Activated T-helper 1 cell treated with anti-CD3 and anti-CD28 coated beads, Interleukin-12 subunit alpha, Interleukin-12 subunit beta, Interleukin-2, Interleukin-4 antibody, amounts not matched to agents 30 ng/mL and 10 ng/mL and 1 ng/mL, durations not matched to agents 14 hours and 24 hours and 36 hours (primary cell): ENCODE measurements around the gene NRXN3. TPM values are rescaled to one million over a fixed set of nuclear protein-coding genes. Genes with fewer than 3 reads are reported as not detected.

Experiments
- DNase-seq: peaks from one replicate; pipeline ENCODE4 v3.0.0; 2021; ENCODE audit warnings: low spot score
- H3K27ac Mint-ChIP-seq: one replicate; pipeline ENCODE4 v1.8.0; 2021; ENCODE audit warnings: mild to moderate bottlenecking, mixed read lengths
- H3K27me3 Mint-ChIP-seq: one replicate; pipeline ENCODE4 v1.8.0; 2022; ENCODE audit warnings: mild to moderate bottlenecking, moderate library complexity, mixed read lengths; ENCODE audit not compliant: insufficient read depth
- H3K36me3 Mint-ChIP-seq: one replicate; pipeline ENCODE4 v1.8.0; 2021; ENCODE audit warnings: low read depth, mixed read lengths
- H3K4me1 Mint-ChIP-seq: one replicate; pipeline ENCODE4 v1.8.0; 2021; ENCODE audit warnings: low read depth, mixed read lengths
- H3K4me3 Mint-ChIP-seq: one replicate; pipeline ENCODE4 v1.8.0; 2021; ENCODE audit warnings: mild to moderate bottlenecking, moderate library complexity, mixed read lengths
- H3K9me3 Mint-ChIP-seq: one replicate; pipeline ENCODE4 v1.8.0; 2021; ENCODE audit warnings: mixed read lengths
- intact Hi-C: fragments of 100-400 bp; cut with micrococcal nuclease; formaldehyde crosslinking; loops from one replicate; pipeline ENCODE4 v1.15.1; 2024
- total RNA-seq: library from RNA; stranded (reverse); gene quantifications from 2 replicates; pipeline ENCODE4 v1.2.3, GENCODE V29; 2022

The NRXN3 gene
- total RNA-seq, 1 donor from 2014 or later = not detected

DNA sequence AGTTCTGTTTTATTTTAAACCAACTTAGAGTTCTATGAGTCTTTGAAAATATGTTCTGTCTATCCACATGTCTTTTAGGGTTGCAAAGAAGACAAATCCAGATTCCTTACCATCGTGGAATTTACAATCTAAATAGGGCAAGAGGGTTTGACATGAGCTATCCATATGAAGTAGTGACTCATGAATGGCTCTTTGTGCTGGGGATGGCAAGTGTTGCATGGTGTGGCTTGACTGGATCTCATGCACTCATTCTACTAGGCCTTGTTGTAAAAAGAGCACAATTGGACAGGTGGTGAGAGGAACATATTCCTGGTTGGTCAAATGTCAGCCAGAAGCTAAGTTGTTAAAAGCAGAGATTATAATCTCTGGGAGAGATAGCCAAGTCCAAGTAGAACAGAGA, 1532.0 kb downstream of the NRXN3 start:
- H3K27ac Mint-ChIP-seq = no peak overlapping the region
- intact Hi-C loops = no loop called here
- H3K9me3 Mint-ChIP-seq = peaks cover 4% of the 10 kb centered on the region
- H3K4me3 Mint-ChIP-seq = no peak overlapping the region
- no peak for DNase-seq
- no peaks in the 10 kb centered on the region for H3K4me1 Mint-ChIP-seq
- H3K36me3 Mint-ChIP-seq = no peaks in the 10 kb centered on the region
- H3K27me3 Mint-ChIP-seq = no peaks in the 10 kb centered on the region

DNA sequence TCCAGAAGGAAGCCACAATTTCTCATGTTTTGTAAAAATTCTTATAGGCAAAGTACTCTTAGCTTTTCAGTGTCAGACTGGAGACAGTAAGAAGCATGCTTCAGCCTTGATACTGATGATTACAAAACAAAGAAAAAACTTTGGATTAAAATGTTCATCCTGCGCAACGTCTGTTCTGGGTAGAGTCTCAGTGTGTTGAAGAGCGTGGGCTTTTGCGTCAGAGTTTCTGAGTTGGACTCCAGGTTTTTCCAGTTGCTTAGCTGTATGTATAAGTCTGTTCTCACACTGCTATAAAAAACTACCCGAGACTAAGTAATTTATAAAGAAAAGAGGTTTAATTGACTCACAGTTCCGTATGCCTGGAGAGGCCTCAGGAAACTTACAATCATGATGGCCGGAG, 1533.0 kb downstream of the NRXN3 start:
- intact Hi-C loops = no loop called here
- H3K4me3 Mint-ChIP-seq = no peak overlapping the region
- H3K27ac Mint-ChIP-seq = no peak overlapping the region
- no peaks in the 10 kb centered on the region for H3K36me3 Mint-ChIP-seq
- no peak for DNase-seq
- H3K9me3 Mint-ChIP-seq = peaks cover 4% of the 10 kb centered on the region
- H3K27me3 Mint-ChIP-seq = no peaks in the 10 kb centered on the region
- no peaks in the 10 kb centered on the region for H3K4me1 Mint-ChIP-seq

DNA sequence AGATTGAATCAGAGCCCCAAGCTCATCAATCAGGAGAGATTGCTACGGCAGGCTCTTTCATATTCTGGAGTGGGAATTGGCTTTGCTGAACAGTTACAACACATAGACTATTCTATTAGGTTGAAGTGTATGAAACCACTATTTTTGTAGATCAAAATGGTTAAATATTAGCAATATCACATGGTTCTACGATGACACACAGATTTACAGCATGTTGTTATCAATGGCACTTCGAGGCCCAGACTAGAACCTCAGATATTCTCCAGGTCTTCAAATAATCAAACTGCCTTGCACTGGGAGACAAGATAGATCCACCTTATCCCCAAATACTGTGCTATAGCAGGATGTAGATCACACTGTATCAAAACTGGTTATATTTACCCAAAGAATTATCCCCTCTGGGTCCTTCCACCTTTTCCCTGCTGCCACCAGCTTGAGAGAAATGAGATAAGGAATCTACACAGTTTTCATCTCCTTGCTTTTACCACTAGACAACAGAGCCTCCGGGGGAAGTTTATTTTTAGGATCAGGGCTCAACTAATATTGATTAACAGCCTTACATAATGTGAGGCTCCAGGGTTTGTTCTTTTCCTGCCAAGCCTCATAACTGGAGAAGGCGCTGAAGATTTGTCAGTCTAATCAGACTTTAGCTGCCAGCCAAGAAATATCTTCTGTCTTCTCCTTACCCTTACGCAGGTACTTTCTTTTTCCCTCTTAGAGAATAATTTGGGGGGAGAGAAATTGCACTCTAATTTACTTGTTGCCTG, 1534.1 kb downstream of the NRXN3 start:
- Mint-ChIP-seq H3K9me3 (peaks cover 4% of the 10 kb centered on the region), H3K27ac (no peak overlapping the region), H3K4me3 (no peak overlapping the region), H3K36me3 (no peaks in the 10 kb centered on the region), H3K4me1 (no peaks in the 10 kb centered on the region), H3K27me3 (no peaks in the 10 kb centered on the region)
- intact Hi-C loops = no loop called here
- no peak for DNase-seq

DNA sequence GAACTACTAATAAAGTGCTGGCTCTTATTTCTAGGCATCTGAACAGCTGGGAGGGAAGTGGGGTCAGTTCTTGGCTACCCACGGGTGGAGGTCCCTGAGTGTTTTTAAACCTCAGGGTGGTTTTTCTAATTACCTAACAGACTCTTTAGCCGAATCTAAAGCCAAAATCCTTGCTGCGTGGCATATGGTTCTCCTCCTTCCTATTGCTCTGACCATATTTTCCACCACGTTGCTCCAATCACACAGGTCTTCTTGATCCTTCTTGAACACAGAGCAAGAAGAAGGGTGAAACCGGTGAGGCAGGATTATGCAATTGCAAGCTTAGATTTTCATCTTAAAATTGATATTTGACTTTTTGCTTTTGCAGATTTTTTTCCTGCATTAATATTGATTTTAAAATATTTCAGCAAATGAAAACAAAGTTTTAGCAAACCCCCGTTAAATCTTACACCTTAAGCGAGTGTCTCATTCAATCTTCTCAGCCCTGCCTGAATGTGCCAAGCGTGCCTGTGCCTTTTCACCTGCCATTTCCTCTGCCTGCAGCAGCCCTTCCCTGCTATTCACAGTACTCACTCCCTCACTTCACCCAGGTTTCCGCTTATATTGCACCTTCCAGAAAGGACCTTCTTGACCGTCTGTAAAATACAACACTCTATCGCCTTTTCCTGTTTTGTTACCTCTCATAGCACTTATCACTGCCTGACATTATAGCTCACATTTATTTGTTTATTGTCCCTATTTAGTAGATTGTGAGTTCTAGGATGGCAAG, 1535.1 kb downstream of the NRXN3 start:
- Mint-ChIP-seq H3K9me3 (peaks cover 4% of the 10 kb centered on the region), H3K4me1 (no peaks in the 10 kb centered on the region), H3K36me3 (no peaks in the 10 kb centered on the region), H3K4me3 (no peak overlapping the region), H3K27ac (no peak overlapping the region), H3K27me3 (no peaks in the 10 kb centered on the region)
- intact Hi-C loops = no loop called here
- no peak for DNase-seq

DNA sequence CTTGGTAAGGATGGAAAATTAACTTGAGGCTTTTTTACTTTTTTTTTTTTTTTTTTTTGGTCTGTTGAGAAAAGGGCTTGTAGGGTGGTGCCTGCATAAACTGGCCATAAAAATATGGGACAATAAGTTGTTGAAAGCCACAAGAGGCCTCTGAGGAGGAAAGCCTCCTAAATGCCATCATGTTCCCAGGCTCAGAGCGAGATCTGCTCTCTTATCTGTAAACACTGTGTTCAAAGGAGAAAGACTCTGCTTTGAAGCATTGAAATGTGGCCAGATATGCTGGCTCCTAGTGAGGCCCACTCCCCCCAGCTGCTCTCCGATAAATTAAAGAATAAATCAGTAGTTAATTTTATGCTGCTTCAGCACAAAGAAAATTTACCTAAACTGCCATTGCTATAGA, 1536.2 kb downstream of the NRXN3 start:
- Mint-ChIP-seq H3K4me3 (no peak overlapping the region), H3K27me3 (no peaks in the 10 kb centered on the region), H3K36me3 (no peaks in the 10 kb centered on the region), H3K27ac (no peak overlapping the region), H3K9me3 (peaks cover 4% of the 10 kb centered on the region), H3K4me1 (no peaks in the 10 kb centered on the region)
- intact Hi-C loops = no loop called here
- no peak for DNase-seq

DNA sequence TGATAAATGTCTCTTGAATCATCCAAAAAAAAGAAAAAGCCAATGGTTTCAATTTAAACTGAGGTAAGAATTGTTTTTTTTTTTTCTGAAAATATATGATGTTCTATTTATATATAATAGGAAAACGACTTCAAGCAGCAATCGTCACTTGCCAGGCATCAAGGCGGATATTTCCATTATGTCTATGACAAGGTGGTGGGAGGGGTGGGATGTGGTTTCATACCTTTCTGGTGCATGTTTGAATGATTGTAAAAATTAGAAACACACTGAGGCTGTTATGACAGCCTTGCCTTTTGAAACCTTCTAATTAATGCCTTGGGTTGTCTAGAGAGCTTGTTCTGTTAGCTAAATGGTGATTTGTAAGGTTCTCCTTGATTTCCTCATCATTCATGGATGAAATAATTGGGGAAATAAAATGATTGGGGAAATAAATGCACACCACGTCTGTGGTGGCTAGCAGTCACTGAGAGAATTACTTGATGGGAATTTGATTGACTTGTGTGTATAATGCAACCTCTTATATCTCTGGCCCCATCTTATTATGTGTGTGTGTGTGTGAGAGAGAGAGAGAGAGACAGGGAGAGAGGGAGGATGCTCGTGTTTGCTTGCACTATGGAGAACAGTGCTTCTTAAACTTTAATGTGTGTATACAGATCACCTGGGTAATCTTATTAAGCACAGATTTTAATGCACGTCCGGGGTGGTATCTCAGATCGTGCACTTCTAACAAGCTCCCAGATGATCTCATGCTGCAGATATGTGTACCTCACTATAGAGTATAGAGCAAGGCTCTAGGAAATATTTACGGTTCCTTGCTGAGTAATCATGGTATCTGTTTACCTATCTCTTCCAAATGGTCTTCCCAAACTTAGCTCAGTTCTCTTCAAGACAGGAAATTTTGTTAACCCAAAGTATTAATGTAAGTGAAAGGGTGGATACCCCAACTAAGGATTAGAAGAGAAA, 1538.5 kb downstream of the NRXN3 start:
- H3K27ac Mint-ChIP-seq = no peak overlapping the region
- H3K4me1 Mint-ChIP-seq = no peaks in the 10 kb centered on the region
- H3K36me3 Mint-ChIP-seq = no peaks in the 10 kb centered on the region
- no peaks in the 10 kb centered on the region for H3K9me3 Mint-ChIP-seq
- H3K4me3 Mint-ChIP-seq = no peak overlapping the region
- intact Hi-C loops = no loop called here
- no peaks in the 10 kb centered on the region for H3K27me3 Mint-ChIP-seq
- DNase-seq = no peak

DNA sequence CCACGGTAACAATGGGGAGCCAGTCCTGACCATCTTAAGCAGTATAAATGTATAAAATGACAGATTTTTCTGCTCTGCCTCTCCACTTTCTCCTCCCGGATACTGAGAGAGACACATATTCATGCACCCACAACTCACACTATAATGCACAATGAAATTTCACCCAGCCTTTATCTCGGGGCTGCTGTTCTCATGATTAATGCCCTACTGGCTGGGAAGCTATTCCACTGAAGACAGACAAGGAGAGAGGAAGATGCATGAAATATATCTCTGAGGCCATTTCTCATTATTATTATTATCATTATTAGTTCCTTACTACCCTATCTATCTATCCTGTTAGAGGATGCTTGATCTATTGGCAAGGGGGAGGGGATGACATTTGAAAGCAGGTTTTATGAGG, 1539.4 kb downstream of the NRXN3 start:
- Mint-ChIP-seq H3K36me3 (no peaks in the 10 kb centered on the region), H3K4me3 (no peak overlapping the region), H3K27ac (no peak overlapping the region), H3K9me3 (no peaks in the 10 kb centered on the region), H3K4me1 (no peaks in the 10 kb centered on the region), H3K27me3 (no peaks in the 10 kb centered on the region)
- intact Hi-C loops = no loop called here
- no peak for DNase-seq

DNA sequence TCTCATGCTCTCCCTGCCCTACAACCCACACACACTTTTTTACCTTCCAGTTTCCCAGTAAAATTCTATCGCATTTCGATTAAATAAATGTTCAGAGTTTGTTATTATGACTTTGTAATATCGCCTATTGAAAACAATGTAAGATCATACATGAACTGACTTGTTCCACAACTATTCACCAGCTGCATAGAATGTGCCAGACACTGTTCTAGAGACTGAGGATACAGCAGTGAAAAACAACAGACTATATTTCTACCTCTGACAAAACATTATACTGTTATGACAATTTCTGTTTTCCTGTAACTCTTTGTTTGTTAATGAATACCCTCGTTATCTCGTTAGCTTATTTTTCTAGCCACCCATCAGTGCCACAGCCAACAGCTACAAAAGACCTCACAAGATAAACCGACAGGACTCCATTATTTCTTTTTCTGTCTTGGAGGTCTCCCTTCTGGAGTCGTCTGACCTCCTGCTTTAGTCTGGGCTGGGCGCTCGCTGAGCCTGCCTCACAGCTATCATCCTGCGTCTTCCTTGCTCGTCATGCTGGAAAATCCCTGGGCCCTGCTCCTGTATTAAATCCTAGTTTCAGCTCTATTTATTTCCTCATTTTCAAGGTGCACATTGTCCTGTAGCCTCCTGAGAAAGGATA, 1542.3 kb downstream of the NRXN3 start:
- Mint-ChIP-seq H3K4me1 (no peaks in the 10 kb centered on the region), H3K9me3 (no peaks in the 10 kb centered on the region), H3K36me3 (no peaks in the 10 kb centered on the region), H3K27ac (no peak overlapping the region), H3K27me3 (no peaks in the 10 kb centered on the region), H3K4me3 (no peak overlapping the region)
- no peak for DNase-seq
- intact Hi-C loops = no loop called here

DNA sequence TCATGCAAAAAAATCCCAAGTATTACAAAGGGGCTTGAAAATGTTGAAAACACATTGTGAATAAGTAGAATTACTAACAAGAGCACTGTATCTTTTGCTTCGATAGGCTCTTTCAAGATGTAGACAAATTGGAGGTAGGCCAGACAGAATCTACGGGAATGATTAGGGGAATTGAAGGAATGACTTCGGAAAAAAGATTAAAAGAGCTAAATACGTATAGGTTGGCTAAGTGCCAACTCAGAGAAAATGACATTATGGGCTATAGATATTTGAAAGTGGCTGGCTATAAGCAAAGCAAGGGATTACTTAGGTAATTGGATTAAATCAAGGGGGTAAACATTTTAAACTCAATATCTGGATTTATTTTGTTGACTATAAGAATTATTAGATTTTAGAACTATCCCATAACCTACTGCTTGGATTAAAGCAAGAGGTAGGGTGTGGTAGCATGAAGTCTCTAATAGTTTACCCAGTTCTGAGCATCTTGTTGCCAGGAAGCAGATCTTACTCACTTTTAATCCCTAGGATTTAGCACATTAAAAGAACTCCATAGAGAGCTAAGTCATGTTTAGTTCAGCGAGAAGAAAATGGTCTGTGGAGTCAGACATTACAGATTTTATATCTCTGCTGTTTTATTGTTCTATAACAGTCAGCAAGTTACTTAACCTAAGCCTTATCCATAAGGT, 1551.4 kb downstream of the NRXN3 start:
- no peak overlapping the region for H3K4me3 Mint-ChIP-seq
- no peaks in the 10 kb centered on the region for H3K36me3 Mint-ChIP-seq
- intact Hi-C loops = no loop called here
- no peaks in the 10 kb centered on the region for H3K9me3 Mint-ChIP-seq
- H3K27ac Mint-ChIP-seq = no peak overlapping the region
- H3K27me3 Mint-ChIP-seq = no peaks in the 10 kb centered on the region
- no peak for DNase-seq
- no peaks in the 10 kb centered on the region for H3K4me1 Mint-ChIP-seq

DNA sequence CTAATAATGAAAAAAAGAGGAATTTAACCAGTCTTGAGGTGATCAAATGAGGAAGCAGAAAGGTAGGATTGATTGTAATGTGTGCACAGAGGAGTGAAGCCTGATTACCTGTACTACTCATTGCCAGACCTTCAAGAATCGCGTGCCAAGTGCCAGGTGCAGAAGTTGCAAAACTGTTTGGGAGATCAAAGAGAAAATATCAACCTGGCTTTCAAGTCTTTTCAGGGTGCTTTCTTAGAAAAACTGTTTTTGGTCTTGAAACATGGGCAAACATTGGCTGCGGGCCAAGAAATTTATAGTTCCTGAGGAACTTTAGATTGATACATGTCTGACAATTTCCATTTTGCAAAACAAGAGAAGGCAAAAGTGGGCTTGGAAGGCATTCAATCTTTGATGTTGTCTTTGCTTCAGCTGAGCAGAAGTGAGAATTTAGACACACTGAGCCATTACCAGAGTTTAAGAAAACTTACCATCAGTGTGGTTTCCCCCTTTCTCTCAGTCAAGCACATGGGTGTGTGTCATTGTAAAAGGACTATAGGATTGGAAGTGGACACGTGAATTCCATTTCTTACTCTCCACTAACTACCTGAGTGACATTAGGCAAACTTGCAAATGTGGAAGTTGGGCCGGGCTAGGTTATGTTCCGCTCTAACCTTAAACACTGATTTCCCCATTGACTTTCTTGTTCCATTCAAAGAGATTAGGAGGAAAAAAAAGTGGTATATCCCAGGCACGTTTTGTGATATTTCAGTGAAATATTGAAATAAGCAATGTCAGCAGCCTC, 1555.0 kb downstream of the NRXN3 start:
- Mint-ChIP-seq H3K4me3 (no peak overlapping the region), H3K4me1 (no peaks in the 10 kb centered on the region), H3K27me3 (no peaks in the 10 kb centered on the region), H3K9me3 (no peaks in the 10 kb centered on the region), H3K36me3 (no peaks in the 10 kb centered on the region), H3K27ac (no peak overlapping the region)
- intact Hi-C loops = no loop called here
- DNase-seq = no peak

DNA sequence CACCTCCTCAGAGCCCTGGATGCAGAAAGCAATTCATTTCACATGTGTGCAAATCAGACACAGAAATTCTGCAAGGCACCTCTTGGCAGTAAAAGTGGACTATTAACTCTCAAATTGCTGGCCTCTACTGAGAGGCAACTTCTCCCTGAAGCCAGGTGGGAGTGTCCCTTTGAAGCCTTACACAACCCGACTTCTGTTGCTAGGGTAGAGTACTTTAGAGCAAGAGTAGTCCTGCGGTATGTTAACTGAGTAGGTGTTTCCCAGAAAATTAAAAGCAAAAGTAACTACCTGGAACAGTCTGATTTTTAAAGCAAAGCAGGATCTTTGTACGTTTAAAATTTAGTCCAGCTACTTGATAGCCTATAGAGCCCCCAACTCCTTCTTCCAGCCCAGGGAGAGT, 1557.7 kb downstream of the NRXN3 start:
- Mint-ChIP-seq H3K27ac (no peak overlapping the region), H3K4me3 (no peak overlapping the region), H3K36me3 (no peaks in the 10 kb centered on the region), H3K27me3 (no peaks in the 10 kb centered on the region), H3K4me1 (peaks cover 4% of the 10 kb centered on the region), H3K9me3 (no peaks in the 10 kb centered on the region)
- intact Hi-C loops = no loop called here
- DNase-seq = no peak
